Choroid plexus epithelial cell (primary cell): ENCODE results near the gene UGCG.
"Not testable (repeated sequence)": the region's sequence is repeated elsewhere in the genome, so short reads cannot be mapped to it uniquely, and the experiment has no call there.

Experiments used
- DNase-seq: peaks from one replicate; pipeline ENCODE4 v3.0.0-alpha.2; 2010; ENCODE audit warnings: low read depth
- H3K4me3 ChIP-seq: 2 replicates; pipeline ENCODE4 v1.5.1; 2011; ENCODE audit warnings: low read depth, mild to moderate bottlenecking, control low read depth, low read length, moderate library complexity
- CTCF ChIP-seq: conservative IDR thresholded peaks from 2 replicates; pipeline ENCODE4 v1.5.1; 2011; ENCODE audit warnings: low read depth, mild to moderate bottlenecking, control low read depth, inconsistent platforms, low read length, moderate library complexity

Gene UGCG

GRCh38 chr9:111949919-111950318 is 53.3 kb downstream of the UGCG start:
- TF ChIP-seq CTCF = no peak
- H3K4me3 ChIP-seq = no peak overlapping the region
- DNase-seq = no peak

- peak; percentile 80 for DNase-seq
Measured at GRCh38 chr9:111952559-111952958, 55.9 kb downstream of the UGCG start.

GRCh38 chr9:111953444-111953843 is 56.8 kb downstream of the UGCG start:
- DNase-seq = no peak
- H3K4me3 ChIP-seq = no peak overlapping the region
- no peak for TF ChIP-seq CTCF

More at GRCh38 chr9:111952559-111952958, 55.9 kb downstream of the UGCG start:
- no peak overlapping the region for H3K4me3 ChIP-seq
- TF ChIP-seq CTCF = no peak

- H3K4me3 ChIP-seq = no peak overlapping the region
- TF ChIP-seq CTCF = no peak
- no peak for DNase-seq
Measured at GRCh38 chr9:111955048-111955447, 58.4 kb downstream of the UGCG start.

- DNase-seq = peak; percentile 97
- peak overlapping the region; percentile 29 for H3K4me3 ChIP-seq
- no peak for TF ChIP-seq CTCF
Measured at GRCh38 chr9:111957856-111958631, 61.4 kb downstream of the UGCG start.

GRCh38 chr9:111959468-111960359 is 63.1 kb downstream of the UGCG start:
- no peak for TF ChIP-seq CTCF
- peak; percentile 84 for DNase-seq
- H3K4me3 ChIP-seq = no peak overlapping the region

- DNase-seq, H3K4me3 ChIP-seq: not testable (repeated sequence)
Measured at GRCh38 chr9:111960485-111960884, 63.9 kb downstream of the UGCG start.
